ENCODE data around the gene CABP1.

- TF ChIP-seq POLR2A (IDR thresholded peaks at IDR 0.05; ENCODE audit: low read depth, low read length) (no peak), POLR2AphosphoS5 (IDR thresholded peaks at IDR 0.05; ENCODE audit: low read depth, low read length) (no peak)
Measured at GRCh38 chr12:120650233-120650690, 9.8 kb downstream of the CABP1 start.
